HepG2 (cell line): ENCODE data around the gene TPGS1. TPM values are rescaled to one million over a fixed set of nuclear protein-coding genes. Genes with fewer than 3 reads are reported as not detected.

ENCODE experiments used
- ISX ChIP-seq: sonication (generic); formaldehyde crosslinking; conservative IDR thresholded peaks from 2 replicates; pipeline ENCODE4 v1.5.0; 2020; ENCODE audit warnings: missing genetic modification reagents
- KDM2A ChIP-seq: sonication (generic); formaldehyde crosslinking; IDR thresholded peaks from 2 replicates; pipeline ENCODE4 v1.4.0; 2020; ENCODE audit warnings: low read depth, missing genetic modification reagents, borderline replicate concordance
- MXD3 ChIP-seq: IDR thresholded peaks from 2 replicates; pipeline ENCODE4 v1.6.1; 2016; ENCODE audit warnings: mild to moderate bottlenecking, missing biosample characterization, missing genetic modification reagents
- MZF1 ChIP-seq: sonication (generic); formaldehyde crosslinking; IDR thresholded peaks from 2 replicates; pipeline ENCODE4 v1.8.1; 2023; ENCODE audit warnings: mild to moderate bottlenecking, missing genetic modification reagents, borderline replicate concordance
- NFATC3 ChIP-seq: sonication (generic); formaldehyde crosslinking; IDR thresholded peaks from 2 replicates; pipeline ENCODE4 v1.5.1; 2020; ENCODE audit warnings: mild to moderate bottlenecking, missing genetic modification reagents
- PAXIP1 ChIP-seq: sonication (generic); formaldehyde crosslinking; conservative IDR thresholded peaks from 2 replicates; pipeline ENCODE4 v1.4.0; 2020; ENCODE audit warnings: mild to moderate bottlenecking, missing genetic modification reagents, moderate library complexity
- SP140L ChIP-seq: sonication (generic); formaldehyde crosslinking; IDR thresholded peaks from 2 replicates; pipeline ENCODE4 v1.4.0; 2020; ENCODE audit warnings: missing genetic modification reagents, borderline replicate concordance
- ZNF546 ChIP-seq: sonication (generic); formaldehyde crosslinking; conservative IDR thresholded peaks from 2 replicates; pipeline ENCODE4 v1.8.1; 2023; ENCODE audit warnings: mild to moderate bottlenecking, missing genetic modification reagents
- ZNF567 ChIP-seq: sonication (generic); formaldehyde crosslinking; IDR thresholded peaks from 2 replicates; pipeline ENCODE4 v1.8.1; 2023; ENCODE audit warnings: mild to moderate bottlenecking, missing genetic modification reagents, borderline replicate concordance
- ZSCAN21 ChIP-seq: sonication (generic); formaldehyde crosslinking; IDR thresholded peaks from 2 replicates; pipeline ENCODE4 v1.8.0; 2022; ENCODE audit warnings: mild to moderate bottlenecking, missing genetic modification reagents, moderate library complexity, borderline replicate concordance
- polyA plus RNA-seq, 8 experiments: library from polyadenylated mRNA; depleted of rRNA in 3 of 8; stranded (reverse) in 7 of 8; unstranded in 1 of 8; fragments of >200 nt; fragmentation: Illumina TruSeq in 4 of 8; extraction: Trizol in 4 of 8; gene quantifications; 2 replicates each; pipeline versions ENCODE4 v1.2.1 to v1.2.3, GENCODE V29; 2011 to 2016; ENCODE audit warnings: low read depth in 4 of 8, missing spikeins in 1 of 8, mixed read lengths in 1 of 8; ENCODE audit not compliant: insufficient read depth in 1 of 8
- total RNA-seq, 5 experiments: library from RNA; depleted of rRNA; stranded (reverse); fragments of >200 nt; fragmentation: Illumina TruSeq; extraction: Trizol; gene quantifications; 2 replicates each; pipeline ENCODE4 v1.2.3, GENCODE V29; 2016; ENCODE audit warnings: low read depth in 1 of 5
- TF ChIP-seq, protein P1 (sequence below), 2 experiments: sonication (generic) in 1 of 2; formaldehyde crosslinking in 1 of 2; IDR thresholded peaks; 2 replicates each; pipeline versions ENCODE4 v1.4.0 to v1.6.1; 2016 to 2020; ENCODE audit warnings: borderline replicate concordance in 1 of 2, low read depth in 1 of 2, mild to moderate bottlenecking in 1 of 2, missing genetic modification reagents in 1 of 2
- TF ChIP-seq, protein P2 (sequence below): IDR thresholded peaks from 2 replicates; pipeline ENCODE4 v1.6.1; 2016; ENCODE audit warnings: missing compliant biosample characterization, missing genetic modification reagents, borderline replicate concordance
- TF ChIP-seq, protein P3 (sequence below), 2 experiments: sonication (generic) in 1 of 2; formaldehyde crosslinking in 1 of 2; IDR thresholded peaks; 2 replicates each; pipeline versions ENCODE4 v1.4.0 to v1.6.1; 2018 to 2020; ENCODE audit warnings: missing genetic modification reagents in 2 of 2, borderline replicate concordance in 1 of 2, low read depth in 1 of 2, mild to moderate bottlenecking in 1 of 2, missing biosample characterization in 1 of 2
- TF ChIP-seq, protein P4 (sequence below): sonication (generic); formaldehyde crosslinking; conservative IDR thresholded peaks from 2 replicates; pipeline ENCODE4 v1.4.0; 2020; ENCODE audit warnings: missing genetic modification reagents

Gene TPGS1
- total and polyA plus RNA-seq, 2 of the 13 experiments (the other 11 are each of a cell fraction or from before 2014, with no cell fraction given), result 1.1 to 6.2 TPM

- TF ChIP-seq, protein P1, sequence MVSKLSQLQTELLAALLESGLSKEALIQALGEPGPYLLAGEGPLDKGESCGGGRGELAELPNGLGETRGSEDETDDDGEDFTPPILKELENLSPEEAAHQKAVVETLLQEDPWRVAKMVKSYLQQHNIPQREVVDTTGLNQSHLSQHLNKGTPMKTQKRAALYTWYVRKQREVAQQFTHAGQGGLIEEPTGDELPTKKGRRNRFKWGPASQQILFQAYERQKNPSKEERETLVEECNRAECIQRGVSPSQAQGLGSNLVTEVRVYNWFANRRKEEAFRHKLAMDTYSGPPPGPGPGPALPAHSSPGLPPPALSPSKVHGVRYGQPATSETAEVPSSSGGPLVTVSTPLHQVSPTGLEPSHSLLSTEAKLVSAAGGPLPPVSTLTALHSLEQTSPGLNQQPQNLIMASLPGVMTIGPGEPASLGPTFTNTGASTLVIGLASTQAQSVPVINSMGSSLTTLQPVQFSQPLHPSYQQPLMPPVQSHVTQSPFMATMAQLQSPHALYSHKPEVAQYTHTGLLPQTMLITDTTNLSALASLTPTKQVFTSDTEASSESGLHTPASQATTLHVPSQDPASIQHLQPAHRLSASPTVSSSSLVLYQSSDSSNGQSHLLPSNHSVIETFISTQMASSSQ (IDR thresholded peaks at IDR 0.05; ENCODE audit: low read depth), result no peak
- TF ChIP-seq, protein P1 (CRISPR knock-in tag; IDR thresholded peaks at IDR 0.05; ENCODE audit: borderline replicate concordance), result no peak
- TF ChIP-seq PAXIP1 (no peak), SP140L (CRISPR knock-in tag) (no peak), KDM2A (CRISPR knock-in tag) (no peak; the same call in 1 of the 2 replicates), NFATC3 (CRISPR knock-in tag) (no peak), ZNF546 (CRISPR knock-in tag) (0 out of 2 replicates have a peak, but pooled peaks have one; percentile 31), MZF1 (CRISPR knock-in tag) (no peak), ISX (no peak), MXD3 (CRISPR knock-in tag) (peak; percentile 70; the same call in 1 of the 2 replicates), ZNF567 (CRISPR knock-in tag) (no peak), ZSCAN21 (peak; percentile 22; the same call in 1 of the 2 replicates)
- TF ChIP-seq, protein P2, sequence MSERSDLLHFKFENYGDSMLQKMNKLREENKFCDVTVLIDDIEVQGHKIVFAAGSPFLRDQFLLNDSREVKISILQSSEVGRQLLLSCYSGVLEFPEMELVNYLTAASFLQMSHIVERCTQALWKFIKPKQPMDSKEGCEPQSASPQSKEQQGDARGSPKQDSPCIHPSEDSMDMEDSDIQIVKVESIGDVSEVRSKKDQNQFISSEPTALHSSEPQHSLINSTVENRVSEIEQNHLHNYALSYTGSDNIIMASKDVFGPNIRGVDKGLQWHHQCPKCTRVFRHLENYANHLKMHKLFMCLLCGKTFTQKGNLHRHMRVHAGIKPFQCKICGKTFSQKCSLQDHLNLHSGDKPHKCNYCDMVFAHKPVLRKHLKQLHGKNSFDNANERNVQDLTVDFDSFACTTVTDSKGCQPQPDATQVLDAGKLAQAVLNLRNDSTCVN (CRISPR knock-in tag), result no peak; the same call in 1 of the 2 replicates
- TF ChIP-seq, protein P3, sequence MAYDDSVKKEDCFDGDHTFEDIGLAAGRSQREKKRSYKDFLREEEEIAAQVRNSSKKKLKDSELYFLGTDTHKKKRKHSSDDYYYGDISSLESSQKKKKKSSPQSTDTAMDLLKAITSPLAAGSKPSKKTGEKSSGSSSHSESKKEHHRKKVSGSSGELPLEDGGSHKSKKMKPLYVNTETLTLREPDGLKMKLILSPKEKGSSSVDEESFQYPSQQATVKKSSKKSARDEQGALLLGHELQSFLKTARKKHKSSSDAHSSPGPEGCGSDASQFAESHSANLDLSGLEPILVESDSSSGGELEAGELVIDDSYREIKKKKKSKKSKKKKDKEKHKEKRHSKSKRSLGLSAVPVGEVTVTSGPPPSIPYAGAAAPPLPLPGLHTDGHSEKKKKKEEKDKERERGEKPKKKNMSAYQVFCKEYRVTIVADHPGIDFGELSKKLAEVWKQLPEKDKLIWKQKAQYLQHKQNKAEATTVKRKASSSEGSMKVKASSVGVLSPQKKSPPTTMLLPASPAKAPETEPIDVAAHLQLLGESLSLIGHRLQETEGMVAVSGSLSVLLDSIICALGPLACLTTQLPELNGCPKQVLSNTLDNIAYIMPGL (CRISPR knock-in tag; IDR thresholded peaks at IDR 0.05; ENCODE audit: borderline replicate concordance in 1 of 2, low read depth in 1 of 2), result peak; percentile 19 to 22; a peak in 2 of 4 replicates
- TF ChIP-seq, protein P4, sequence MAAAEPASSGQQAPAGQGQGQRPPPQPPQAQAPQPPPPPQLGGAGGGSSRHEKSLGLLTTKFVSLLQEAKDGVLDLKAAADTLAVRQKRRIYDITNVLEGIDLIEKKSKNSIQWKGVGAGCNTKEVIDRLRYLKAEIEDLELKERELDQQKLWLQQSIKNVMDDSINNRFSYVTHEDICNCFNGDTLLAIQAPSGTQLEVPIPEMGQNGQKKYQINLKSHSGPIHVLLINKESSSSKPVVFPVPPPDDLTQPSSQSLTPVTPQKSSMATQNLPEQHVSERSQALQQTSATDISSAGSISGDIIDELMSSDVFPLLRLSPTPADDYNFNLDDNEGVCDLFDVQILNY (CRISPR knock-in tag), result no peak
Measured at GRCh38 chr19:497869-498510, 9.3 kb upstream of the TPGS1 start (continued).
